Measurements from ENCODE around the gene CCDC14.

GRCh38 chr3:123877466-123877865 lies 83.6 kb downstream of the CCDC14 start:
- TF ChIP-seq, protein P1, sequence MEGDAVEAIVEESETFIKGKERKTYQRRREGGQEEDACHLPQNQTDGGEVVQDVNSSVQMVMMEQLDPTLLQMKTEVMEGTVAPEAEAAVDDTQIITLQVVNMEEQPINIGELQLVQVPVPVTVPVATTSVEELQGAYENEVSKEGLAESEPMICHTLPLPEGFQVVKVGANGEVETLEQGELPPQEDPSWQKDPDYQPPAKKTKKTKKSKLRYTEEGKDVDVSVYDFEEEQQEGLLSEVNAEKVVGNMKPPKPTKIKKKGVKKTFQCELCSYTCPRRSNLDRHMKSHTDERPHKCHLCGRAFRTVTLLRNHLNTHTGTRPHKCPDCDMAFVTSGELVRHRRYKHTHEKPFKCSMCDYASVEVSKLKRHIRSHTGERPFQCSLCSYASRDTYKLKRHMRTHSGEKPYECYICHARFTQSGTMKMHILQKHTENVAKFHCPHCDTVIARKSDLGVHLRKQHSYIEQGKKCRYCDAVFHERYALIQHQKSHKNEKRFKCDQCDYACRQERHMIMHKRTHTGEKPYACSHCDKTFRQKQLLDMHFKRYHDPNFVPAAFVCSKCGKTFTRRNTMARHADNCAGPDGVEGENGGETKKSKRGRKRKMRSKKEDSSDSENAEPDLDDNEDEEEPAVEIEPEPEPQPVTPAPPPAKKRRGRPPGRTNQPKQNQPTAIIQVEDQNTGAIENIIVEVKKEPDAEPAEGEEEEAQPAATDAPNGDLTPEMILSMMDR (conservative IDR thresholded peaks at IDR 0.05; ENCODE audit: low read depth in 2 of 2) = no peak
- TF ChIP-seq CREB1 (CRISPR knock-in tag; IDR thresholded peaks at IDR 0.05; ENCODE audit: low read depth) (no peak), EZH2phosphoT487 (IDR thresholded peaks at IDR 0.05; ENCODE audit: unreplicated experiment) (no peak), EZH2 (IDR thresholded peaks at IDR 0.05; ENCODE audit: low read depth, unreplicated experiment) (no peak), ZNF114 (CRISPR knock-in tag; IDR thresholded peaks at IDR 0.05) (no peak), JUNB (IDR thresholded peaks at IDR 0.05; ENCODE audit: unreplicated experiment) (no peak), REST (IDR thresholded peaks at IDR 0.05; ENCODE audit: unreplicated experiment) (no peak), POLR2AphosphoS5 (IDR thresholded peaks at IDR 0.05; ENCODE audit: low read depth) (no peak), NANOG (IDR thresholded peaks at IDR 0.05; ENCODE audit: borderline replicate concordance) (no peak)
- TF ChIP-seq, protein P2, sequence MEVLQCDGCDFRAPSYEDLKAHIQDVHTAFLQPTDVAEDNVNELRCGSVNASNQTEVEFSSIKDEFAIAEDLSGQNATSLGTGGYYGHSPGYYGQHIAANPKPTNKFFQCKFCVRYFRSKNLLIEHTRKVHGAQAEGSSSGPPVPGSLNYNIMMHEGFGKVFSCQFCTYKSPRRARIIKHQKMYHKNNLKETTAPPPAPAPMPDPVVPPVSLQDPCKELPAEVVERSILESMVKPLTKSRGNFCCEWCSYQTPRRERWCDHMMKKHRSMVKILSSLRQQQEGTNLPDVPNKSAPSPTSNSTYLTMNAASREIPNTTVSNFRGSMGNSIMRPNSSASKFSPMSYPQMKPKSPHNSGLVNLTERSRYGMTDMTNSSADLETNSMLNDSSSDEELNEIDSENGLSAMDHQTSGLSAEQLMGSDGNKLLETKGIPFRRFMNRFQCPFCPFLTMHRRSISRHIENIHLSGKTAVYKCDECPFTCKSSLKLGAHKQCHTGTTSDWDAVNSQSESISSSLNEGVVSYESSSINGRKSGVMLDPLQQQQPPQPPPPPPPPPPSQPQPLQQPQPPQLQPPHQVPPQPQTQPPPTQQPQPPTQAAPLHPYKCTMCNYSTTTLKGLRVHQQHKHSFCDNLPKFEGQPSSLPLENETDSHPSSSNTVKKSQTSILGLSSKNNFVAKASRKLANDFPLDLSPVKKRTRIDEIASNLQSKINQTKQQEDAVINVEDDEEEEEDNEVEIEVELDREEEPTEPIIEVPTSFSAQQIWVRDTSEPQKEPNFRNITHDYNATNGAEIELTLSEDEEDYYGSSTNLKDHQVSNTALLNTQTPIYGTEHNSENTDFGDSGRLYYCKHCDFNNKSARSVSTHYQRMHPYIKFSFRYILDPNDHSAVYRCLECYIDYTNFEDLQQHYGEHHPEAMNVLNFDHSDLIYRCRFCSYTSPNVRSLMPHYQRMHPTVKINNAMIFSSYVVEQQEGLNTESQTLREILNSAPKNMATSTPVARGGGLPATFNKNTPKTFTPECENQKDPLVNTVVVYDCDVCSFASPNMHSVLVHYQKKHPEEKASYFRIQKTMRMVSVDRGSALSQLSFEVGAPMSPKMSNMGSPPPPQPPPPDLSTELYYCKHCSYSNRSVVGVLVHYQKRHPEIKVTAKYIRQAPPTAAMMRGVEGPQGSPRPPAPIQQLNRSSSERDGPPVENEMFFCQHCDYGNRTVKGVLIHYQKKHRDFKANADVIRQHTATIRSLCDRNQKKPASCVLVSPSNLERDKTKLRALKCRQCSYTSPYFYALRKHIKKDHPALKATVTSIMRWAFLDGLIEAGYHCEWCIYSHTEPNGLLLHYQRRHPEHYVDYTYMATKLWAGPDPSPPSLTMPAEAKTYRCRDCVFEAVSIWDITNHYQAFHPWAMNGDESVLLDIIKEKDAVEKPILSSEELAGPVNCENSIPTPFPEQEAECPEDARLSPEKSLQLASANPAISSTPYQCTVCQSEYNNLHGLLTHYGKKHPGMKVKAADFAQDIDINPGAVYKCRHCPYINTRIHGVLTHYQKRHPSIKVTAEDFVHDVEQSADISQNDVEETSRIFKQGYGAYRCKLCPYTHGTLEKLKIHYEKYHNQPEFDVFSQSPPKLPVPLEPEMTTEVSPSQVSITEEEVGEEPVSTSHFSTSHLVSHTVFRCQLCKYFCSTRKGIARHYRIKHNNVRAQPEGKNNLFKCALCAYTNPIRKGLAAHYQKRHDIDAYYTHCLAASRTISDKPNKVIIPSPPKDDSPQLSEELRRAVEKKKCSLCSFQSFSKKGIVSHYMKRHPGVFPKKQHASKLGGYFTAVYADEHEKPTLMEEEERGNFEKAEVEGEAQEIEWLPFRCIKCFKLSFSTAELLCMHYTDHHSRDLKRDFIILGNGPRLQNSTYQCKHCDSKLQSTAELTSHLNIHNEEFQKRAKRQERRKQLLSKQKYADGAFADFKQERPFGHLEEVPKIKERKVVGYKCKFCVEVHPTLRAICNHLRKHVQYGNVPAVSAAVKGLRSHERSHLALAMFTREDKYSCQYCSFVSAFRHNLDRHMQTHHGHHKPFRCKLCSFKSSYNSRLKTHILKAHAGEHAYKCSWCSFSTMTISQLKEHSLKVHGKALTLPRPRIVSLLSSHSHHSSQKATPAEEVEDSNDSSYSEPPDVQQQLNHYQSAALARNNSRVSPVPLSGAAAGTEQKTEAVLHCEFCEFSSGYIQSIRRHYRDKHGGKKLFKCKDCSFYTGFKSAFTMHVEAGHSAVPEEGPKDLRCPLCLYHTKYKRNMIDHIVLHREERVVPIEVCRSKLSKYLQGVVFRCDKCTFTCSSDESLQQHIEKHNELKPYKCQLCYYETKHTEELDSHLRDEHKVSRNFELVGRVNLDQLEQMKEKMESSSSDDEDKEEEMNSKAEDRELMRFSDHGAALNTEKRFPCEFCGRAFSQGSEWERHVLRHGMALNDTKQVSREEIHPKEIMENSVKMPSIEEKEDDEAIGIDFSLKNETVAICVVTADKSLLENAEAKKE (CRISPR knock-in tag; IDR thresholded peaks at IDR 0.05) = no peak
